Measurements from ENCODE around the gene PLET1. TPM values are rescaled to one million over a fixed set of nuclear protein-coding genes. Genes with fewer than 3 reads are reported as not detected.

PLET1 gene
- total and polyA plus RNA-seq, 2 of the 4 experiments (the other 2 are of a cell fraction): not detected

GRCh38 chr11:112269139-112269538, 8.5 kb upstream of the PLET1 start:
- Histone ChIP-seq H2AFZ (replicated peaks; ENCODE audit: low read length, poor library complexity) (no peak overlapping the region), H3K36me3 (ENCODE audit: control insufficient read depth, insufficient read depth, low read length) (no peaks in the 10 kb centered on the region), H2BK5ac (ENCODE audit: low read depth, low read length, poor library complexity, severe bottlenecking) (no peak overlapping the region), H2BK120ac (ENCODE audit: low read depth, low read length) (0 out of 2 replicates have a peak overlapping the region, but pooled peaks have one; percentile 43), H3K14ac (replicated peaks; ENCODE audit: low read depth, low read length) (no peak overlapping the region), H3K9me3 (ENCODE audit: control insufficient read depth, insufficient read depth, low read length) (no peaks in the 10 kb centered on the region), H3K23ac (ENCODE audit: low read depth, low read length) (no peak overlapping the region), H3K56ac (ENCODE audit: extremely low read depth, insufficient read depth, low read length) (no peak overlapping the region), H4K5ac (ENCODE audit: low read depth, low read length) (no peak overlapping the region), H3K4me2 (ENCODE audit: low read depth, low read length) (no peak overlapping the region), H3K9ac (ENCODE audit: low read depth, low read length) (no peak overlapping the region), H3K9me1 (ENCODE audit: insufficient read depth, low read length) (0 out of 2 replicates have a peak, but pooled peaks cover 6% of the 10 kb centered on the region), H2AK5ac (ENCODE audit: low read depth, low read length) (no peak overlapping the region), H3K4me3 (ENCODE audit: insufficient read depth, low read depth, low read length) (no peak overlapping the region), H3K27me3 (ENCODE audit: control insufficient read depth, insufficient read depth, low read length) (no peaks in the 10 kb centered on the region), H3K18ac (ENCODE audit: low read depth, low read length) (no peak overlapping the region), H2AK9ac (replicated peaks; ENCODE audit: low read depth, low read length, poor library complexity) (no peak overlapping the region), H3K79me1 (ENCODE audit: low read depth in 1 of 2, low read length in 2 of 2) (no peaks in the 10 kb centered on the region), H3K27ac (ENCODE audit: insufficient read depth, low read length) (no peak overlapping the region), H4K91ac (ENCODE audit: insufficient read depth, low read depth, low read length) (no peak overlapping the region; the same call in 1 of the 2 replicates), H2BK20ac (ENCODE audit: low read depth, low read length) (no peak overlapping the region), H4K20me1 (ENCODE audit: insufficient read depth, low read length) (no peaks in the 10 kb centered on the region), H2BK15ac (ENCODE audit: low read depth, low read length) (no peak overlapping the region), H4K8ac (ENCODE audit: low read depth in 2 of 2, low read length in 2 of 2) (no peak overlapping the region), H3K4ac (ENCODE audit: low read depth, low read length) (no peak overlapping the region; the same call in 1 of the 2 replicates), H3K4me1 (ENCODE audit: control insufficient read depth, insufficient read depth, low read length) (peaks cover 12% of the 10 kb centered on the region)
- ATAC-seq (ENCODE audit: low read depth) (no peak), DNase-seq (no peak)
- BruUV-seq (replicated peaks): no TSS peak
- in situ Hi-C loops (cut with MboI; ENCODE audit: low sequenced_read_pairs): no loop called here
- no peak for TF ChIP-seq MAZ (IDR thresholded peaks at IDR 0.05; ENCODE audit: borderline replicate concordance, low read depth, low read length)
- no peak for TF ChIP-seq NFE2L2 (IDR thresholded peaks at IDR 0.05; ENCODE audit: low read depth, low read length)
- TF ChIP-seq RFX5 (IDR thresholded peaks at IDR 0.05; ENCODE audit: low read depth, low read length): no peak
- no peak for TF ChIP-seq RAD21 (IDR thresholded peaks at IDR 0.05; ENCODE audit: low read length)
- no peak for TF ChIP-seq CHD1 (IDR thresholded peaks at IDR 0.05; ENCODE audit: low read depth, low read length)
- TF ChIP-seq FOS (IDR thresholded peaks at IDR 0.05; ENCODE audit: low read depth, low read length): no peak
- no peak for TF ChIP-seq RCOR1 (IDR thresholded peaks at IDR 0.05; ENCODE audit: insufficient replicate concordance, low read length)
- no peak for TF ChIP-seq MXI1 (IDR thresholded peaks at IDR 0.05; ENCODE audit: borderline replicate concordance, low read depth, low read length)
- no peak for TF ChIP-seq ELK1 (IDR thresholded peaks at IDR 0.05; ENCODE audit: borderline replicate concordance, low read depth, low read length)
- TF ChIP-seq BHLHE40 (IDR thresholded peaks at IDR 0.05; ENCODE audit: low read depth, low read length): no peak
- TF ChIP-seq MAFK (IDR thresholded peaks at IDR 0.05; ENCODE audit: low read depth, low read length): no peak
- no peak for TF ChIP-seq POLR2A (IDR thresholded peaks at IDR 0.05; ENCODE audit: low read depth, low read length)
- TF ChIP-seq SMC3 (IDR thresholded peaks at IDR 0.05; ENCODE audit: low read depth, low read length): no peak
- TF ChIP-seq USF2 (IDR thresholded peaks at IDR 0.05; ENCODE audit: low read depth, low read length): no peak
- TF ChIP-seq CTCF (conservative IDR thresholded peaks at IDR 0.05; ENCODE audit: low read depth, low read length): no peak
- TF ChIP-seq CEBPB (IDR thresholded peaks at IDR 0.05; ENCODE audit: low read depth, low read length): no peak
- WGBS, 2 experiments (ENCODE audit: extremely low coverage in 2 of 2, insufficient read length in 1 of 2): 100% methylated on average over 1 of the region's 6 CpGs; no CpG with 5 or more reads in 1 of the 2 experiments
- intact Hi-C loops (cut with micrococcal nuclease): no loop called here
- dilution Hi-C loops (cut with HindIII; ENCODE audit: low sequenced_read_pairs, unreplicated experiment): no loop called here
- POLR2A ChIA-PET (ENCODE audit: unreplicated experiment): no interaction called here
- CTCF ChIA-PET: interaction anchor here (1.5 kb wide), 1 partner anchor 11 kb away, joined by 6 read pairs; no protein-coding TSS in a partner anchor
